ENCODE measurements around the gene STX17.
"Not testable (repeated sequence)": the region's sequence is repeated elsewhere in the genome, so short reads cannot be mapped to it uniquely, and the experiment has no call there.

STX17 gene

DNA sequence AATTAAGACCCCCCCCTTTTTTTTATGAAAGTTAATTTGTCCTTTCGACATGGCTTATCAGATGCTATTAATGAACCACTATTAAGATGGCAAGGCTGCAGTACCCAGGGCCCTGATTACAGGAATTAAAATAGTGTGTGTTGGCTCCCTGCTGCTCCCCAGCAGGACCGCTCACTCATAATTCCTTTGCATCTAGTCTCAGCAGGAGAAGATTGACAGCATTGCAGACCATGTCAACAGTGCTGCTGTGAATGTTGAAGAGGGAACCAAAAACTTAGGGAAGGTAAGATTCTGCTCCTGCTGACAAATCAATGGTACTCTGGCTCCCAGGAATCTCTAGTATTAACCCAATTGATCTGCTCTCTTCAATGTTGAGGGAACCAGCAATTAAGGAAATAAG lies 61.0 kb downstream of the STX17 start:
- Histone ChIP-seq H3K27me3 (ENCODE audit: control insufficient read depth in 1 of 2, insufficient read depth in 2 of 2, low read length in 2 of 2) (no peaks in the 10 kb centered on the region), H3K4me1 (ENCODE audit: control insufficient read depth, insufficient read depth, low read length) (no peaks in the 10 kb centered on the region), H3K4me3 (ENCODE audit: low read length in 2 of 2) (no peak overlapping the region), H3K36me3 (ENCODE audit: control insufficient read depth in 2 of 2, insufficient read depth in 2 of 2, low read length in 2 of 2) (peaks cover 12 to 22% of the 10 kb centered on the region in 2 donors), H3K9me3 (ENCODE audit: control insufficient read depth in 2 of 2, low read length in 2 of 2) (no peaks in the 10 kb centered on the region), H3K9ac (ENCODE audit: low read length in 2 of 2) (no peak overlapping the region), H3K27ac (ENCODE audit: low read length) (no peak overlapping the region)

DNA sequence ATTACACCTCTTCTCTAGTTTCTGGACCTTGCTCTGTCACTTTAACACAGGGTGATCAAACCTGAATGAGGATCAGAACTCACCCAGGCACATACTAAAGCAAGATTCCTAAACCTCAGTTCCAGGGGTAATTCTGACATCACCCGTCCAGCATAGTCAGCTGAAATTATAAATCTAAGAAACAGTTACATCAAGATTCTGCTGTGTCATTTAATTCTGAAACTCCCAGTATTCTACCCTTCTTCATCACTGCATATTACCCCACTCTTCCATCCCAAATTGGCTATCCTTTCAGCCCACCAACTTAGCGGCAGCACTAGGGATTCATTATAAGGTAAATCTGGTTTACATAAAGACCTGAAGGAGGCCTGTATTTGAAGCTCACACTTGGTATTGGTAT lies 64.0 kb downstream of the STX17 start:
- H3K9me3 ChIP-seq (ENCODE audit: control insufficient read depth in 2 of 2, low read length in 2 of 2), result no peaks in the 10 kb centered on the region
- no peak overlapping the region for H3K4me3 ChIP-seq (ENCODE audit: low read length in 2 of 2)
- no peaks in the 10 kb centered on the region for H3K27me3 ChIP-seq (ENCODE audit: control insufficient read depth in 1 of 2, insufficient read depth in 2 of 2, low read length in 2 of 2)
- peaks cover 12 to 18% of the 10 kb centered on the region in 2 donors for H3K36me3 ChIP-seq (ENCODE audit: control insufficient read depth in 2 of 2, insufficient read depth in 2 of 2, low read length in 2 of 2)
- H3K27ac ChIP-seq (ENCODE audit: low read length), result no peak overlapping the region
- no peaks in the 10 kb centered on the region for H3K4me1 ChIP-seq (ENCODE audit: control insufficient read depth, insufficient read depth, low read length)
- no peak overlapping the region for H3K9ac ChIP-seq (ENCODE audit: low read length in 2 of 2)

DNA sequence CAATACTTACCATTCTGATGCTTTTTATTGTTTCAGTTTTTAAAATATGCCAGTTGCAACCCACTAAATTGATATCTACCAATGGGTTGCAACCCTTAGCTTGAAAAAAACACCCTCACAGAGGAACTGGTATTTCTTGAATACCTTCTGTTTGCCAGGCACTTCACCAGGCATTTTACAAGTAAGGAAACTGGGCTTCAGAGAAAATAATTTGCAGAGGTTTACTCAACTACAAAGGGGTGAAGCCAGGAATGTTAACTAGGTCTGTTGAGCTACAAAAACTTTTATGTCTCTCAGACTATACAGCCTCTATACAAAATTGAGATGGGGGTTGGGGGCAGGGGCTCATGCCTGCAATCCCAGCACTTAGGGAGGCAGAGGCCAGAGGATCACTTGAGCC lies 65.0 kb downstream of the STX17 start:
- Histone ChIP-seq H3K4me1 (ENCODE audit: control insufficient read depth, insufficient read depth, low read length) (no peaks in the 10 kb centered on the region), H3K27me3 (ENCODE audit: control insufficient read depth in 1 of 2, insufficient read depth in 2 of 2, low read length in 2 of 2) (no peaks in the 10 kb centered on the region), H3K9me3 (ENCODE audit: control insufficient read depth in 2 of 2, low read length in 2 of 2) (no peaks in the 10 kb centered on the region), H3K36me3 (ENCODE audit: control insufficient read depth in 2 of 2, insufficient read depth in 2 of 2, low read length in 2 of 2) (peaks cover 16 to 27% of the 10 kb centered on the region in 2 donors), H3K4me3 (ENCODE audit: low read length in 2 of 2) (no peak overlapping the region), H3K27ac (ENCODE audit: low read length) (no peak overlapping the region), H3K9ac (ENCODE audit: low read length in 2 of 2) (no peak overlapping the region)

DNA sequence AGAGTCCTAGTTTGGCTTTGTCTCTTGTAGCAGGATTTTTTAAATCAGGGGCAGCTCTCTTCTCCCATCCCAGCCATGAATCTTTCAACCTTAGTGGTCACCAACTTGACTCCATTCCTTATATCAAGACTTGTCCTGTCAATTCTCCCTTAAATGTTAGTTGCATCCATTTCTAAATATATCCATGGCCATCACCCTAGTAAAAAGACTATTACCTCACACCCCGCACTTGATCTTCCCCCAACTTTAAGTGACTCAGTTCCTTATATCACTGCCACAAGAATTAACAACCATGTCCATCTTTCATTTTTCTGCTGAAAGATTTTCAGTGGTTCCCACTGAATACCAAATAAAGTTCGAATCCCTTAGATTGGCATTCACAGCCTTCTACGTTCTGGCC lies 67.0 kb downstream of the STX17 start:
- peaks cover 10 to 30% of the 10 kb centered on the region in 2 donors for H3K36me3 ChIP-seq (ENCODE audit: control insufficient read depth in 2 of 2, insufficient read depth in 2 of 2, low read length in 2 of 2)
- no peaks in the 10 kb centered on the region for H3K27me3 ChIP-seq (ENCODE audit: control insufficient read depth in 1 of 2, insufficient read depth in 2 of 2, low read length in 2 of 2)
- no peak overlapping the region for H3K27ac ChIP-seq (ENCODE audit: low read length)
- no peak overlapping the region for H3K9ac ChIP-seq (ENCODE audit: low read length in 2 of 2)
- H3K4me1 ChIP-seq (ENCODE audit: control insufficient read depth, insufficient read depth, low read length), result no peaks in the 10 kb centered on the region
- H3K4me3 ChIP-seq (ENCODE audit: low read length in 2 of 2), result no peak overlapping the region
- no peaks in the 10 kb centered on the region for H3K9me3 ChIP-seq (ENCODE audit: control insufficient read depth in 2 of 2, low read length in 2 of 2)

DNA sequence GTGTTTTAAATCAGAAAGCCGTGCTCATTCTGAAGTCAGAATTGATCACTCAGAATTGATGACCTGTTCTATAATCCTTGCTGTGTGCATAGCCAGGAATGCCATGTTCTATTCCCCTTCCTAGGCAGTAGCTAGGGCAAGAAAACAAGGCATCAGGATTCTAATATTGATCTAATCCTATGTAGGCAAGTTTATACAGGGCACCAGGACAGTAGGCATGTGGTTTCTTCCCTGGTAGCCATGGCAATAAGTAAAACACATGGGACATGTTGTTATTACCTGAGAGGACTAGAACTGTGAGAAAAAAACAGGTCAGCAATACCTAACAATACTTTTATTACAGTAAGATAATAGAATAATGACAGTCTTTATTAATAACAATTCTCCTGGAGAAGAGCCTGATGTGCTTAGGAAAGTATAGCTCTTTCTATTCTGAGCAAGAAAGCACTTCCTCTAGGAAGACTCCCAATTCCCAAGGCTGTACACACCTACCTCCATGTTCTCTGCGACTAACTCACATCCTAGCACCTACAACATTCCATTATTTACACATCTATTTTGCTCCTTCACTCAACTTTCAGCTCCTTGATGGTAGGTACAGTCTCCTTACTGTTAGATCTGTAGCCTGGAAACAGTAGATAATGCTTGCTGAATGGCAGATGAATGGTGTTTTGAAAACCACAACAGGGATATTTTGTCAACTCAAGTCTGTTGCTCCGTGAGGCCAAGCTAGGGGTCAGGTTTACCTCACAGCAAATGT lies 70.8 kb downstream of the STX17 start:
- no peaks in the 10 kb centered on the region for H3K4me1 ChIP-seq (ENCODE audit: control insufficient read depth, insufficient read depth, low read length)
- no peak overlapping the region for H3K4me3 ChIP-seq (ENCODE audit: low read length in 2 of 2)
- H3K27me3 ChIP-seq (ENCODE audit: control insufficient read depth in 1 of 2, insufficient read depth in 2 of 2, low read length in 2 of 2), result no peaks in the 10 kb centered on the region
- no peaks in the 10 kb centered on the region for H3K9me3 ChIP-seq (ENCODE audit: control insufficient read depth in 2 of 2, low read length in 2 of 2)
- H3K27ac ChIP-seq (ENCODE audit: low read length), result no peak overlapping the region
- H3K9ac ChIP-seq (ENCODE audit: low read length in 2 of 2), result no peak overlapping the region
- peaks cover 7 to 22% of the 10 kb centered on the region in 2 donors for H3K36me3 ChIP-seq (ENCODE audit: control insufficient read depth in 2 of 2, insufficient read depth in 2 of 2, low read length in 2 of 2)

DNA sequence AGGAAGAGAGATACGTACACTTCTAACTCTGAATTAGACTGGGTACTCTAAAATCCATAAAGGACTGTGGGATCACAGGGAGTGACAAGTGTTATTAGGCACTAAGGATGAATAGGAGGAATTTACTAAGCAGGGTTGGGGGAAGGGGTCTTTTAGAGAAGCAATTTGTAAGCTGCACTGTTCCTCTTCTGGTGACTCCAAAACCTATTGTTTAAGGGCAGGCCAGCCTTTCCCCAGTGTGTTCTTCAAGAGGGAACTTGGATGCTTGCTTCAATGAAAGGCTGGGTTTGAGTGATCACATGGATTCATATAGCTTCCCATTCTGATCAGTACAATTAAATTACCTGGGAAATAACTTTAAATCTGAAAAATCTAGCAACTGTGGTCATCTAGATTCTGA lies 71.8 kb downstream of the STX17 start:
- Histone ChIP-seq H3K27me3 (ENCODE audit: control insufficient read depth in 1 of 2, insufficient read depth in 2 of 2, low read length in 2 of 2) (no peaks in the 10 kb centered on the region), H3K9me3 (ENCODE audit: control insufficient read depth in 2 of 2, low read length in 2 of 2) (no peaks in the 10 kb centered on the region), H3K4me3 (ENCODE audit: low read length in 2 of 2) (no peak overlapping the region), H3K27ac (ENCODE audit: low read length) (no peak overlapping the region), H3K9ac (ENCODE audit: low read length in 2 of 2) (no peak overlapping the region), H3K36me3 (ENCODE audit: control insufficient read depth in 2 of 2, insufficient read depth in 2 of 2, low read length in 2 of 2) (peaks cover 10 to 20% of the 10 kb centered on the region in 2 donors), H3K4me1 (ENCODE audit: control insufficient read depth, insufficient read depth, low read length) (no peaks in the 10 kb centered on the region)

DNA sequence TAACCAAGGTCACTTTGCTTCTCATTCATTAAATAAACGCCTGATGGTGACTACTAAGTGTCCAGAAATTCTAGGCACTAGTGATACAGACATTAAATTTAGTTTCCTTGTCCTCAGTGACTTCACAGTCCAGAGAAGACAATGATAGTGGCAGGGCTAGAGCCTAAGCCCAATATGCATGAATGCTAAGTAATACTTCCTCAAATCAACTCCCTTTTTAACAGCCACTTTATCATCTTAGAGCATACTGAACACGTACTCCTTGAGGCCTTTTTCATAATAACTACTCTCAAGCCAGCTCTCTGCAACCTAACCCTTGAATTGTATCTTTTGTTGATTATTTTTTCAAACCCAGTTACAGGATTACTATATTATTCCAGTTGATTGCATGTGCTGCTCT lies 74.1 kb downstream of the STX17 start:
- no peaks in the 10 kb centered on the region for H3K4me1 ChIP-seq (ENCODE audit: control insufficient read depth, insufficient read depth, low read length)
- H3K9me3 ChIP-seq (ENCODE audit: control insufficient read depth in 2 of 2, low read length in 2 of 2), result no peaks in the 10 kb centered on the region
- no peak overlapping the region for H3K4me3 ChIP-seq (ENCODE audit: low read length in 2 of 2)
- H3K27ac ChIP-seq (ENCODE audit: low read length), result no peak overlapping the region
- H3K9ac ChIP-seq (ENCODE audit: low read length in 2 of 2), result no peak overlapping the region
- peaks cover 7 to 19% of the 10 kb centered on the region in 2 donors for H3K36me3 ChIP-seq (ENCODE audit: control insufficient read depth in 2 of 2, insufficient read depth in 2 of 2, low read length in 2 of 2)
- H3K27me3 ChIP-seq (ENCODE audit: control insufficient read depth in 1 of 2, insufficient read depth in 2 of 2, low read length in 2 of 2), result no peaks in the 10 kb centered on the region

DNA sequence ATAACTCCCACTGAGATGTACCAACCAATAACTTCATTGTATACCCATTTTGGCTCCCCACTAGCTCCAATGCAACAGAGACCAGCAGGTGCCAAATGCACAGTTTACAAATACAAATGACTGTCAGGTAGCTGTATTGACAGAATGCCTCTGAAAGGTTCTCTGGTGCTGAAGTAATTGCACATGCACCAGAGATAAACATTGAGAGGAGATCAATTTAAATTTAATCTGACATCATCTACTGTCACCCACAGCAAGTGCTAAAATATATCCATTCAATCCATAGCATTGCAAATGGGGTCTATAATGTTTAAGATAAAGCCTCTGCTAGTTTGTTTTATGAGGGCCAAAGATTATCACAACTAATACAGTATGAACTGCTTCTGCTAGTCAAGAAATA lies 80.2 kb downstream of the STX17 start:
- no peak overlapping the region for H3K4me3 ChIP-seq (ENCODE audit: low read length in 2 of 2)
- no peaks in the 10 kb centered on the region for H3K9me3 ChIP-seq (ENCODE audit: control insufficient read depth in 2 of 2, low read length in 2 of 2)
- no peak overlapping the region for H3K9ac ChIP-seq (ENCODE audit: low read length in 2 of 2)
- H3K4me1 ChIP-seq (ENCODE audit: control insufficient read depth, insufficient read depth, low read length), result no peaks in the 10 kb centered on the region
- H3K36me3 ChIP-seq (ENCODE audit: control insufficient read depth in 2 of 2, insufficient read depth in 2 of 2, low read length in 2 of 2), result peaks cover 0 to 3% of the 10 kb centered on the region in 2 donors
- no peak overlapping the region for H3K27ac ChIP-seq (ENCODE audit: low read length)
- no peaks in the 10 kb centered on the region for H3K27me3 ChIP-seq (ENCODE audit: control insufficient read depth in 1 of 2, insufficient read depth in 2 of 2, low read length in 2 of 2)

DNA sequence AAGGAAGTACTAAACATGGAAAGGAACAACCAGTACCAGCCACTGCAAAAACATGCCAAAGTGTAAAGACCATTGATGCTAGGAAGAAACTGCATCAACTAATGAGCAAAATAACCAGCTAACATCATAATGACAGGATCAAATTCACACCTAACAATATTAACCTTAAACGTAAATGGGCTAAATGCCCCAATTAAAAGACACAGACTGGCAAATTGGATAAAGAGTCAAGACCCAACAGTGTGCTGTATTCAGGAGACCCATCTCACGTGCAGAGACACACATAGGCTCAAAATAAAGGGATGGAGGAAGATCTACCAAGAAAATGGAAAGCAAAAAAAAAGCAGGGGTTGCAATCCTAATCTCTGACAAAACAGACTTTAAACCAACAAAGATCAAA lies 84.1 kb downstream of the STX17 start:
- H3K4me1 ChIP-seq (ENCODE audit: control insufficient read depth, insufficient read depth, low read length); H3K27me3 ChIP-seq (ENCODE audit: control insufficient read depth in 1 of 2, insufficient read depth in 2 of 2, low read length in 2 of 2); H3K9ac ChIP-seq (ENCODE audit: low read length in 2 of 2); H3K27ac ChIP-seq (ENCODE audit: low read length); H3K4me3 ChIP-seq (ENCODE audit: low read length in 2 of 2); H3K36me3 ChIP-seq (ENCODE audit: control insufficient read depth in 2 of 2, insufficient read depth in 2 of 2, low read length in 2 of 2); H3K9me3 ChIP-seq (ENCODE audit: control insufficient read depth in 2 of 2, low read length in 2 of 2): not testable (repeated sequence)

DNA sequence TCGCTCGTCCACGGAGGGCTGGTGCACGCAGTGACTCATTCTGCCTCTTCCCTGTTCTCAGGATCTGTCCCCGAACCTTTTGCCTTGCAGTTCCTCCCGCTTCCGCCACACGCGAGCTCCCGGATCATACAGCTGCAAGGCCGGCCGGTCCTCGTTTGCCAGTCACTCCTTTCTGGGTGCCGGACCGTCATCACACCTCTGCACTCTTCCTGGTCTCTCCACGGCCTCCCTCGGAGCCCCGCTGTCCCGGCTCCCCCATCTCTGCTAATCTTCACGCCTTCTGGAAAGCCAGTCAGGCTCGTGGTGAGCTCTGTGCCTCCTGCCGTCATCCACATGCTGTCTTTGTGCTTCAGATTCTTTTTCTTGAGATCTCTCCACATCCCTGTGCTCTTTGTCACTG lies 91.8 kb downstream of the STX17 start:
- H3K36me3 ChIP-seq (ENCODE audit: control insufficient read depth in 2 of 2, insufficient read depth in 2 of 2, low read length in 2 of 2), result peaks cover 0 to 2% of the 10 kb centered on the region in 2 donors
- H3K4me1 ChIP-seq (ENCODE audit: control insufficient read depth, insufficient read depth, low read length), result no peaks in the 10 kb centered on the region
- H3K27ac ChIP-seq (ENCODE audit: low read length), result no peak overlapping the region
- H3K9me3 ChIP-seq (ENCODE audit: control insufficient read depth in 2 of 2, low read length in 2 of 2), result peaks cover 0 to 7% of the 10 kb centered on the region in 2 donors
- H3K9ac ChIP-seq (ENCODE audit: low read length in 2 of 2), result no peak overlapping the region
- H3K4me3 ChIP-seq (ENCODE audit: low read length in 2 of 2), result no peak overlapping the region
- H3K27me3 ChIP-seq (ENCODE audit: control insufficient read depth in 1 of 2, insufficient read depth in 2 of 2, low read length in 2 of 2), result no peaks in the 10 kb centered on the region

DNA sequence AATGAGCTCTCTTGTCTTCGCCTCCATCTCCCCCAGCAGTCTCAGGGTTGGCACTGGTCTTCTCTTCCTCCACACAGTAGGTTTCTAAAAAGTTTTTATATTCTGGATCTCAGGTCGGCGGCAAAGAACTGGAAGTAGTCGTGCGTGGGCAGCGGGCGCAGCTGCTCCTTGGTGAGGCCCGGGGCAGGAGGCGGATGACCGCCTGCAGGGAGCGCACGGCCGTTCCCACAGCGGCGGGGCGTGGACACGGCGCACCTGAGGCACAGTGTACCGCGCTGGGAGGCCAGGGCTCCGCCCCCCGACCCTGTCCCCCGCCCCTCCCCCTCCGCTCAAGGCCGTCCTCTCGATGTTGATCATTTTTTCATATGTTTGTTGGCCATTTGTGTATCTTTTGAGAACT lies 92.4 kb downstream of the STX17 start:
- H3K4me3 ChIP-seq (ENCODE audit: low read length in 2 of 2), result no peak overlapping the region
- H3K27ac ChIP-seq (ENCODE audit: low read length), result no peak overlapping the region
- peaks cover under 1 to 5% of the 10 kb centered on the region in 2 donors for H3K36me3 ChIP-seq (ENCODE audit: control insufficient read depth in 2 of 2, insufficient read depth in 2 of 2, low read length in 2 of 2)
- H3K27me3 ChIP-seq (ENCODE audit: control insufficient read depth in 1 of 2, insufficient read depth in 2 of 2, low read length in 2 of 2), result no peaks in the 10 kb centered on the region
- H3K9ac ChIP-seq (ENCODE audit: low read length in 2 of 2), result no peak overlapping the region
- no peaks in the 10 kb centered on the region for H3K4me1 ChIP-seq (ENCODE audit: control insufficient read depth, insufficient read depth, low read length)
- peaks cover 0 to 7% of the 10 kb centered on the region in 2 donors for H3K9me3 ChIP-seq (ENCODE audit: control insufficient read depth in 2 of 2, low read length in 2 of 2)
